IPS-18a (cell line): ENCODE data around the gene FRMPD4.
A peak's percentile ranks its signal among the peaks of the same experiment; 100 is the strongest.

Experiments used
- H3K27ac ChIP-seq: one replicate; pipeline ENCODE4 v1.5.1; 2013; ENCODE audit warnings: low read length
- H3K27me3 ChIP-seq: one replicate; pipeline ENCODE4 v1.6.1; 2013; ENCODE audit warnings: mild to moderate bottlenecking, low read length; ENCODE audit not compliant: control insufficient read depth, insufficient read depth
- H3K36me3 ChIP-seq: one replicate; pipeline ENCODE4 v1.6.1; 2013; ENCODE audit warnings: low read depth, low read length; ENCODE audit not compliant: control insufficient read depth
- H3K4me1 ChIP-seq: one replicate; pipeline ENCODE4 v1.6.1; 2013; ENCODE audit warnings: low read depth, low read length; ENCODE audit not compliant: control insufficient read depth
- H3K4me3 ChIP-seq: one replicate; pipeline ENCODE4 v1.5.1; 2013; ENCODE audit warnings: low read length
- H3K9ac ChIP-seq: one replicate; pipeline ENCODE4 v1.6.1; 2013; ENCODE audit warnings: mild to moderate bottlenecking, low read length, moderate library complexity
- H3K9me3 ChIP-seq: one replicate; pipeline ENCODE4 v1.6.1; 2013; ENCODE audit warnings: low read depth, low read length; ENCODE audit not compliant: control insufficient read depth

Gene FRMPD4

GRCh38 chrX:12138361-12139313 is at the start of gene FRMPD4:
Gene FRMPD4 (plus strand): TSS chrX:12138473. CDS start chrX:12138972, 499 bp downstream.
- H3K4me3 ChIP-seq = peak within 1 kb of the TSS; percentile 70
- no peak within 1 kb of the TSS for H3K27ac ChIP-seq

GRCh38 chrX:12089740-12090139 is 48.5 kb upstream of the FRMPD4 start:
- no peak overlapping the region for H3K9ac ChIP-seq
- H3K4me1 ChIP-seq = no peaks in the 10 kb centered on the region
- H3K27me3 ChIP-seq = no peaks in the 10 kb centered on the region
- H3K36me3 ChIP-seq = no peaks in the 10 kb centered on the region
- no peak overlapping the region for H3K27ac ChIP-seq
- no peak overlapping the region for H3K4me3 ChIP-seq
- no peaks in the 10 kb centered on the region for H3K9me3 ChIP-seq

More at GRCh38 chrX:12138361-12139313, at the start of gene FRMPD4:
- peaks cover 54% of the 10 kb centered on the region for H3K27me3 ChIP-seq
- peak within 1 kb of the TSS; percentile 28 for H3K9ac ChIP-seq
- no peaks in the 10 kb centered on the region for H3K36me3 ChIP-seq
- H3K4me1 ChIP-seq = no peaks in the 10 kb centered on the region
- H3K9me3 ChIP-seq = no peaks in the 10 kb centered on the region

GRCh38 chrX:12113321-12113720 is 25.0 kb upstream of the FRMPD4 start:
- H3K9ac ChIP-seq = no peak overlapping the region
- no peaks in the 10 kb centered on the region for H3K9me3 ChIP-seq
- H3K27ac ChIP-seq = no peak overlapping the region
- H3K4me3 ChIP-seq = no peak overlapping the region
- H3K36me3 ChIP-seq = no peaks in the 10 kb centered on the region
- no peaks in the 10 kb centered on the region for H3K4me1 ChIP-seq
- H3K27me3 ChIP-seq = no peaks in the 10 kb centered on the region

- Histone ChIP-seq H3K27ac (no peak overlapping the region), H3K27me3 (no peaks in the 10 kb centered on the region), H3K4me1 (no peaks in the 10 kb centered on the region), H3K9me3 (no peaks in the 10 kb centered on the region), H3K36me3 (no peaks in the 10 kb centered on the region), H3K9ac (no peak overlapping the region), H3K4me3 (no peak overlapping the region)
Observed at GRCh38 chrX:12115377-12115776, 22.9 kb upstream of the FRMPD4 start.

GRCh38 chrX:12118134-12118533 is 20.1 kb upstream of the FRMPD4 start:
- no peak overlapping the region for H3K27ac ChIP-seq
- H3K9me3 ChIP-seq = no peaks in the 10 kb centered on the region
- H3K9ac ChIP-seq = no peak overlapping the region
- no peak overlapping the region for H3K4me3 ChIP-seq
- no peaks in the 10 kb centered on the region for H3K4me1 ChIP-seq
- H3K36me3 ChIP-seq = no peaks in the 10 kb centered on the region
- no peaks in the 10 kb centered on the region for H3K27me3 ChIP-seq

GRCh38 chrX:12128017-12128416 is 10.3 kb upstream of the FRMPD4 start:
- H3K36me3 ChIP-seq = no peaks in the 10 kb centered on the region
- no peaks in the 10 kb centered on the region for H3K4me1 ChIP-seq
- H3K4me3 ChIP-seq = no peak overlapping the region
- H3K9me3 ChIP-seq = peaks cover 14% of the 10 kb centered on the region
- H3K9ac ChIP-seq = no peak overlapping the region
- H3K27ac ChIP-seq = no peak overlapping the region
- H3K27me3 ChIP-seq = no peaks in the 10 kb centered on the region

- Histone ChIP-seq H3K4me1 (no peaks in the 10 kb centered on the region), H3K27ac (no peak overlapping the region), H3K36me3 (no peaks in the 10 kb centered on the region), H3K9ac (no peak overlapping the region), H3K27me3 (peaks cover 54% of the 10 kb centered on the region), H3K9me3 (no peaks in the 10 kb centered on the region), H3K4me3 (peak overlapping the region; percentile 70)
Observed at GRCh38 chrX:12137951-12138360, 317 bp upstream of the FRMPD4 start.

- no peak overlapping the region for H3K4me3 ChIP-seq
- H3K9me3 ChIP-seq = no peaks in the 10 kb centered on the region
- no peaks in the 10 kb centered on the region for H3K4me1 ChIP-seq
- H3K9ac ChIP-seq = no peak overlapping the region
- peaks cover 54% of the 10 kb centered on the region for H3K27me3 ChIP-seq
- no peak overlapping the region for H3K27ac ChIP-seq
- no peaks in the 10 kb centered on the region for H3K36me3 ChIP-seq
Observed at GRCh38 chrX:12139934-12140611, 1.8 kb downstream of the FRMPD4 start.

GRCh38 chrX:12141511-12141910 is 3.2 kb downstream of the FRMPD4 start:
- Histone ChIP-seq H3K4me3 (no peak overlapping the region), H3K36me3 (no peaks in the 10 kb centered on the region), H3K9me3 (no peaks in the 10 kb centered on the region), H3K4me1 (no peaks in the 10 kb centered on the region), H3K27ac (no peak overlapping the region), H3K27me3 (peaks cover 45% of the 10 kb centered on the region), H3K9ac (no peak overlapping the region)

GRCh38 chrX:12142661-12143060 is 4.4 kb downstream of the FRMPD4 start:
- Histone ChIP-seq H3K9ac (no peak overlapping the region), H3K4me3 (no peak overlapping the region), H3K4me1 (no peaks in the 10 kb centered on the region), H3K27me3 (peaks cover 34% of the 10 kb centered on the region), H3K27ac (no peak overlapping the region), H3K36me3 (no peaks in the 10 kb centered on the region), H3K9me3 (no peaks in the 10 kb centered on the region)

GRCh38 chrX:12145402-12145801 is 7.1 kb downstream of the FRMPD4 start:
- no peak overlapping the region for H3K4me3 ChIP-seq
- H3K9ac ChIP-seq = no peak overlapping the region
- H3K36me3 ChIP-seq = no peaks in the 10 kb centered on the region
- no peaks in the 10 kb centered on the region for H3K9me3 ChIP-seq
- no peak overlapping the region for H3K27ac ChIP-seq
- no peaks in the 10 kb centered on the region for H3K4me1 ChIP-seq
- peaks cover 7% of the 10 kb centered on the region for H3K27me3 ChIP-seq
